Tibial artery (tissue), 4 donors: ENCODE measurements around the gene ABCA8.

ENCODE experiments used
- DNase-seq, 2 donors: peaks; one replicate each; pipeline ENCODE4 v3.0.0-alpha.2; 2019
- H3K27ac ChIP-seq, 2 donors: fragments of 200-600 bp; sonication (generic) in 1 of 2; 1 replicate in 1 of 2; 2 replicates in 1 of 2; pipeline ENCODE4 v1.5.1; 2018 to 2019; ENCODE audit warnings: mild to moderate bottlenecking in 1 of 2
- H3K27me3 ChIP-seq, 2 donors: fragments of 200-600 bp; sonication (generic) in 1 of 2; one replicate each; pipeline versions ENCODE4 v1.5.1 to v1.6.0; 2016 to 2019
- H3K36me3 ChIP-seq, 3 donors: fragments of 200-600 bp; sonication (generic) in 2 of 3; one replicate each; pipeline ENCODE4 v1.5.1; 2016 to 2019; ENCODE audit warnings: mild to moderate bottlenecking in 2 of 3
- H3K4me1 ChIP-seq, 4 donors: fragments of 200-600 bp; sonication (generic) in 2 of 4; 1 replicate in 3 of 4; 2 replicates in 1 of 4; pipeline ENCODE4 v1.5.1; 2016 to 2019
- H3K4me3 ChIP-seq, 2 donors: fragments of 200-600 bp; sonication (generic) in 1 of 2; 1 replicate in 1 of 2; 2 replicates in 1 of 2; pipeline ENCODE4 v1.5.1; 2018 to 2019; ENCODE audit warnings: mild to moderate bottlenecking in 2 of 2
- H3K9me3 ChIP-seq, 3 donors: fragments of 200-600 bp; sonication (generic) in 1 of 3; one replicate each; pipeline ENCODE4 v1.5.1; 2016 to 2019
- CTCF ChIP-seq, 2 experiments: fragments of 200-600 bp in 1 of 2; fragments of 450-650 bp in 1 of 2; IDR thresholded peaks; one replicate each; pipeline ENCODE4 v1.5.1; 2017 to 2019; ENCODE audit warnings: antibody characterized with exemption in 2 of 2, mild to moderate bottlenecking in 1 of 2, moderate library complexity in 1 of 2
- intact Hi-C: fragments of 100-400 bp; cut with DNase I; formaldehyde crosslinking; loops from one replicate; pipeline ENCODE4 v1.15.0; 2023; ENCODE audit warnings: low total_unique reads

ABCA8 gene

GRCh38 chr17:68861602-68862001 lies 93.6 kb downstream of the ABCA8 start:
- Histone ChIP-seq H3K27ac (no peak overlapping the region), H3K4me1 (no peaks in the 10 kb centered on the region), H3K27me3 (no peaks in the 10 kb centered on the region), H3K9me3 (no peaks in the 10 kb centered on the region), H3K4me3 (no peak overlapping the region), H3K36me3 (no peaks in the 10 kb centered on the region)
- DNase-seq: no peak
- intact Hi-C loops: no loop called here
- TF ChIP-seq CTCF (IDR thresholded peaks at IDR 0.05): no peak

GRCh38 chr17:68860941-68861340 lies 94.3 kb downstream of the ABCA8 start:
- no peaks in the 10 kb centered on the region for H3K27me3 ChIP-seq
- H3K4me1 ChIP-seq: no peaks in the 10 kb centered on the region
- no peaks in the 10 kb centered on the region for H3K9me3 ChIP-seq
- H3K36me3 ChIP-seq: no peaks in the 10 kb centered on the region
- no peak for TF ChIP-seq CTCF (IDR thresholded peaks at IDR 0.05)
- DNase-seq: no peak
- H3K4me3 ChIP-seq: no peak overlapping the region
- H3K27ac ChIP-seq: no peak overlapping the region
- intact Hi-C loops: no loop called here

GRCh38 chr17:68854452-68854851 lies 100.7 kb downstream of the ABCA8 start:
- Histone ChIP-seq H3K36me3 (no peaks in the 10 kb centered on the region), H3K4me1 (no peaks in the 10 kb centered on the region), H3K27me3 (no peaks in the 10 kb centered on the region), H3K9me3 (no peaks in the 10 kb centered on the region), H3K4me3 (no peak overlapping the region), H3K27ac (no peak overlapping the region)
- intact Hi-C loops: no loop called here
- no peak for TF ChIP-seq CTCF (IDR thresholded peaks at IDR 0.05)
- DNase-seq: no peak

- H3K4me3 ChIP-seq: no peak overlapping the region
- no peaks in the 10 kb centered on the region for H3K27me3 ChIP-seq
- DNase-seq: no peak
- no peaks in the 10 kb centered on the region for H3K9me3 ChIP-seq
- TF ChIP-seq CTCF (IDR thresholded peaks at IDR 0.05): no peak
- intact Hi-C loops: no loop called here
- H3K27ac ChIP-seq: no peak overlapping the region
- H3K4me1 ChIP-seq: no peaks in the 10 kb centered on the region
- H3K36me3 ChIP-seq: no peaks in the 10 kb centered on the region
Observed at GRCh38 chr17:68853439-68853838, 101.8 kb downstream of the ABCA8 start.

GRCh38 chr17:68853036-68853435 lies 102.2 kb downstream of the ABCA8 start:
- Histone ChIP-seq H3K27me3 (no peaks in the 10 kb centered on the region), H3K4me1 (no peaks in the 10 kb centered on the region), H3K36me3 (no peaks in the 10 kb centered on the region), H3K9me3 (no peaks in the 10 kb centered on the region), H3K4me3 (no peak overlapping the region), H3K27ac (no peak overlapping the region)
- TF ChIP-seq CTCF (IDR thresholded peaks at IDR 0.05): no peak
- intact Hi-C loops: no loop called here
- no peak for DNase-seq

- Histone ChIP-seq H3K27ac (no peak overlapping the region), H3K4me1 (no peaks in the 10 kb centered on the region), H3K9me3 (no peaks in the 10 kb centered on the region), H3K4me3 (no peak overlapping the region), H3K36me3 (no peaks in the 10 kb centered on the region), H3K27me3 (no peaks in the 10 kb centered on the region)
- no peak for TF ChIP-seq CTCF (IDR thresholded peaks at IDR 0.05)
- intact Hi-C loops: no loop called here
- DNase-seq: no peak
Observed at GRCh38 chr17:68851890-68852289, 103.3 kb downstream of the ABCA8 start.
